GM19239 (cell line): ENCODE results near the gene VEZF1.

Experiments used
- DNase-seq: peaks from one replicate; pipeline ENCODE4 v3.0.0; 2011; ENCODE audit warnings: low spot score; ENCODE audit not compliant: insufficient read length
- FAIRE-seq: peaks from 2 replicates; lab custom pipeline; 2011; peaks lifted over from hg19 to GRCh38; lab: Jason Lieb, UNC

VEZF1 gene, protein sequence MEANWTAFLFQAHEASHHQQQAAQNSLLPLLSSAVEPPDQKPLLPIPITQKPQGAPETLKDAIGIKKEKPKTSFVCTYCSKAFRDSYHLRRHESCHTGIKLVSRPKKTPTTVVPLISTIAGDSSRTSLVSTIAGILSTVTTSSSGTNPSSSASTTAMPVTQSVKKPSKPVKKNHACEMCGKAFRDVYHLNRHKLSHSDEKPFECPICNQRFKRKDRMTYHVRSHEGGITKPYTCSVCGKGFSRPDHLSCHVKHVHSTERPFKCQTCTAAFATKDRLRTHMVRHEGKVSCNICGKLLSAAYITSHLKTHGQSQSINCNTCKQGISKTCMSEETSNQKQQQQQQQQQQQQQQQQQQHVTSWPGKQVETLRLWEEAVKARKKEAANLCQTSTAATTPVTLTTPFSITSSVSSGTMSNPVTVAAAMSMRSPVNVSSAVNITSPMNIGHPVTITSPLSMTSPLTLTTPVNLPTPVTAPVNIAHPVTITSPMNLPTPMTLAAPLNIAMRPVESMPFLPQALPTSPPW

DNA sequence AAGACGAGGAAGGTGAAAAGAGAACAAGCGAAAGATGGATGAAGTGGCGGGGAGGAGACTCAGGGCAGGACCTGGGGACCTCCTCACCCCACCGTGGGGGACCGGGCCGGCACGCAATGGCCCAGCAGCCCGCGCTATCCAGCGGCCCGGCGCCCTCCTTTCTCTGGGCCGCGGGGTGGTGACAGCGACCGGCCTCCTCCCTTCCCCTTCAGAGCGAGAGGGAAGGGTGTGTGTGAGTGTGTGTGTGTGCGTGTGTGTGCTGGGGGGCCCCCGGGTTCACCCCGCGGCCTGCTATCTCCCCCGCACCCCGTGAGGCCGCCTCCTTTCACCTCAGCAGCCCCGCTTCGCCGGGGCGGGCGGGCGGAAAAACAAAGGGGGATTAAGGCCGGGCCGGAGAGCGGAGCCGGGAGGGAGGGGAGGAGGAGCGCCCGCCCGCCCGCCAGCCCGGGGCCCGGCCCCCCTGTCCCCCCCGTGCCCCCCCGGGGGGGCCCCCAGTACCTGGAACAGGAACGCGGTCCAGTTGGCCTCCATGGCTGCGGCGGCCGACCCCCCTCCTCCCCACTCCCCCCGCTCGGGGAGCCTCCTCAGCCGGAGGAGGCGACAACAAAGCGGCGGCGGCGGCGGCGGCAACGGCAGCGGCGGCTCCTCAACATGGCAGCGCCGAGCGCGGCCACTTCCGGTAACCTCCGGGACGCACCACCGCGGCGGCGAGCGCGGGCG lies at the start of gene VEZF1:
Gene VEZF1, minus strand, starts transcription at position 674 of the 720 bp plus-strand sequence. Its CDS starts 143 bp downstream, at position 531.
- peak; percentile 73 for DNase-seq
- FAIRE-seq: no peak

DNA sequence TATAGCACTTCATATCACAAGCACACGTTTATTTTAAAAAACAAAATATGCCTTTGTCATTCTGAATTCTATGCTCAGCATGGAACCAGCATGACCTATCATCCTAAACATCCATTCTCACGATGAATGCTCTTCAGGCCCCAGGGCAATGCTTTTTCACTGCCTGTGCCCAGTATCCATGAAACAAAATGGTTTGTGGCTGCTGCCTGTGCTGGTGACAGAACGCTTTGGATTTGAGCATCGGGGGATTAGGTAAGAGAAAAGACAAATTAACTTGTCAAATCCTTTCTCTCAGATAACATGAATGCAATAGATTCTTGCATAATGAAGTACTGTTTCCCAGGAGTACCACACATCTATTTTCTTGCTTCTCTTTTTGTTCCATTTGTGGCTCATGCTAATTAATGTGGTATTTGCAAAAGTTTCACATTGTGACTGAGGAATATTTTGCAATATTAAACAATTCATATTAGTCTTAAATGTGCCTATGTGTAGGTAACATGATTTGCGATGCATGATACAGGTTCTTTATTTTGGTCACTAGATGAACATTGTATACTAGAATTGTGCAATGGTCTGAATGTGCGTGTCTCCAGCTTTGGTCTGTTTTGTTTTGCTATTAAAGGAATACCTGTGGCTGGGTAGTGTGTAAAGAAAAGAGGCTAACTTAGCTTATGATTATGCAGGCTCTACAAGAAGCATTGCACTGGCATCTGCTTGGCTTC lies 44.8 kb upstream of the VEZF1 start:
- DNase-seq (no peak), FAIRE-seq (no peak)

- no peak for DNase-seq
- no peak for FAIRE-seq
Observed at GRCh38 chr17:58028578-58028977, 40.5 kb upstream of the VEZF1 start.

- FAIRE-seq (no peak), DNase-seq (no peak)
Observed at GRCh38 chr17:58020401-58020800, 32.3 kb upstream of the VEZF1 start.

DNA sequence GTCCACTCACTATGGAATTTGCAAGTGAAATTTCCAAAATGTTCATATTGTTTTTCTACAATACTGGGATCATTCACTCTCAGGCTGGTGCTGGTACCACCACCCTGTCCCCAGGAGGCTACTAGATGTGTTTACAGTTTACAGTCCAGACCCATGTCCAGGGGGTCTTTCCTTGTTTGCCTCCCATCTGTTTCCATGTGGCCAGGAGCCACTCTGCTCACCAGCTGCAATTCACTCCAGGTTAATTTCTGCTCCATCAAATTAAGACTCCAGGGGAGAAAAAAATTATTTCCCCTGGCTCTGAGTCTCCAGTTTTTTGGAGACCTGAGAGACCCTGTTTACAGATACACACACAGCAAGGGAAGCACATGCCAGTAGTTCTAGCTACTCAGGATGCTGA lies 31.5 kb upstream of the VEZF1 start:
- FAIRE-seq: no peak

DNA sequence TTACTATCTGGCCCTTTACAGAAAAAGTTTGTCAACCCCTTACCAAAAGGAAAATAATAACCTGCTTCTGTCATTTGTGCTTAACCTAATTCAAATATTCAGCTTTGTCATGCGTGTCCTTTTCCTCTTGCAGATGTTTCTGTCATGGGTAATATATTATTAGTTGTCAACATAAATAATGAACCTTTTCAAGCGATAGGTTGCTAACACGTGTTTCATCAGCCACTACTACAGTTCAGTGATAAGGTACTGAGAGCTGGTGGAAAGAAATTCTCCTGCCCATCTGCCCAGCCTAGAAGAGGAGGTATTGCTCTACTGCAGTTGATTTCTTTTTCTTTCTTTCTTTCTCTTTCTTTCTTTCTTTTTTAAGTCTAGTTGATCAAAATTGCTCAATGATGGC lies 31.0 kb upstream of the VEZF1 start:
- FAIRE-seq (no peak), DNase-seq (no peak)

More for the DNA sequence above, 31.5 kb upstream of the VEZF1 start:
- no peak for DNase-seq

GRCh38 chr17:58010067-58010799 lies 22.2 kb upstream of the VEZF1 start:
- FAIRE-seq (no peak), DNase-seq (no peak)

- no peak for DNase-seq
- no peak for FAIRE-seq
Observed at GRCh38 chr17:58007781-58008706, 20.0 kb upstream of the VEZF1 start.

GRCh38 chr17:58006924-58007780 lies 19.1 kb upstream of the VEZF1 start, which contains the start of gene SRSF1:
TSS of gene SRSF1 (minus strand) at chr17:58007246. CDS start at chr17:58007137, 109 bp downstream.
- FAIRE-seq: peak; percentile 96
- peak; percentile 80 for DNase-seq

DNA sequence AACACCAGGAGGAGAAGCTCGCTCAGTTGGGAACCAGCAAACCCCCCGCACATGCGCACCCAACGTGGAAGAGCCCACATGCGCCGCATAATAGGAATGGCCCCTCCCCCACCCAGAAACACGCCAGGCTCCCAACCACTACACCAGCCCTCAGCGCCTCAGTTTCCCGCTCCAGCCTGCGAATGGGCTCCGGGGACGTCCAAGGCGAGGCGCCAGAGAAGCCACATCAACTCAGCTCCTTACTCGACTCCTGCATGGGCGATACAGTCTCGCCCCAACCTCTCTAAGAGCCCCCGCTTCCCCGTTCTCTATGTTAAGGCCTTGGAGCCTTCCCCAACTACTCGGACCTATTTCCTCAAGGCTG lies 18.5 kb upstream of the VEZF1 start:
- FAIRE-seq (peak; percentile 57), DNase-seq (no peak)

- no peak for FAIRE-seq
- no peak for DNase-seq
Observed at GRCh38 chr17:58005728-58006559, 17.9 kb upstream of the VEZF1 start.

DNA sequence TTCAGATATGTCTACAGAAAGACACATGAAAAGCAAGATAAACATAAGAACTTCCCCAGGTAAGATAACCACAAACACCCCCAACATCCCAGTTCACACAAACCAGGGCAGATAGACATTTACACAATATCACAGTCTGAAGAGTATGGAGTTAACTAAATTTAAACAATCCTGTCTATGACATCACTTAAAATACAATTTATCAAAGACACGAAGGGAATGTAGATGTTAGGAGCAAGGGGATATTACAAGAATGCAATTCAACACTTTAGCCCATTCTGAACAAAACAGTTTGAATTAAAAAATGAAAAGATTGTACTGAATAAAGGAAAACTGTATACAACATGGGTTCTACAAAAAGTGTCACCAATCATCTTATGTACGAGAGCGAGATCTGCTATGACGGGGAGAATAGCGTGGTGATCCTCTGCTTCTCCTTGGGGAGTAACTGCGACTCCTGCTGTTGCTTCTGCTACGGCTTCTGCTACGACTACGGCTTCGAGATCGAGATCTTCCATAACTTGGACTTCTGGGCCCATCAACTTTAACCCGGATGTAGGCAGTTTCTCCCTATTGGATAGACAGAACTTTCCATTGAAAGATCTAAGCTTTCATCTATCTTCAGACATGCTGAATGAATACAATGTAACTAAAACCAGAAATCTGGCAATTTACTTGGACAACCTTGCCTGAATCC lies 17.1 kb upstream of the VEZF1 start:
- DNase-seq (no peak), FAIRE-seq (peak; percentile 37)

DNA sequence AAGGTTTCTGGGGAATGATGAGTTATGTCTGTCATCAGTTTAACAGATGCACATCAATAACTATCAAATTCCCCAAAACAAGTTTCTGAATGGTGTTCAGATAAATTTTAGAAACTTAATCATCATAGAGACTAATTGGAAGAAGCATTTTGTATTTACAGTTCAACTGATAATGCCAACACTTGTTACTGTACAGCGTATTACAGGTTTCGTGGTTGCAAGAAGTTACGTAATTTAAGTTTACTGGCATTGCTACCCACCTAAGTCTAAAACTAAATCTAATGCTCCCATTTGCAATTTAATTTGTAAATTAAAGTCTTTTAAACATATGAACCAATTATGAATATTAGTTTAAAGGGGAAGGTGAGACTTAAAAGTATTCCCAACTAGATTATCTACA lies 16.0 kb upstream of the VEZF1 start:
- DNase-seq: no peak
- no peak for FAIRE-seq

DNA sequence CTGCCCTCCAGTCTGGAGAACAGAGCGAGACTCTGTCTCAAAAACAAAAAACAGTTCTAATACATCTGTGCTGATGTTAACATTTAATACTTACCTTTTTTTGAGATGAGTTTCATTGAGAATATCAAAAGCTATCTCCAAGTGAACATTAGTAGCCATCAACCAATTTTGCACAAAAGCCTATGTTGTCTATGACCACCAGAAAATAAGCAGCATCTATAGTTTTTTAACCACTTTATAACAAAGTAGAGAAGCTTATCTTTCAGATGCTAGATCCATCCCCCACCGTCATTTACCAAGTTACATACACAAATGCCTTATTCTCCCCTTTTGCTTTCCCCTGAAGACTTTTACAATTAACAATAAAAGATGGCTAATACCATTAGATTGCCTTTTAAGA lies 14.9 kb upstream of the VEZF1 start:
- DNase-seq (no peak), FAIRE-seq (no peak)

GRCh38 chr17:58002154-58002948 lies 14.3 kb upstream of the VEZF1 start:
- FAIRE-seq: no peak
- DNase-seq: no peak
